Measurements from ENCODE around the gene CCDC30. TPM values are rescaled to one million over a fixed set of nuclear protein-coding genes. Genes with fewer than 3 reads are reported as not detected.

Gene CCDC30
- polyA plus RNA-seq, 1 donor (not counting 4 experiments of a cell fraction or from before 2014, with no cell fraction given) = 0.35 TPM

GRCh38 chr1:42690477-42691156 lies 227.5 kb downstream of the CCDC30 start:
- H3K36me3 ChIP-seq (ENCODE audit: control insufficient read depth in 2 of 2, extremely low read depth in 1 of 2, insufficient read depth in 2 of 2, low read length in 2 of 2) = peaks cover 5 to 36% of the 10 kb centered on the region in 2 experiments
- H3K9ac ChIP-seq (ENCODE audit: control insufficient read depth, extremely low read depth, insufficient read depth, low read length) = no peak overlapping the region
- peaks cover 6% of the 10 kb centered on the region for H3K9me1 ChIP-seq (ENCODE audit: control insufficient read depth, extremely low read depth, insufficient read depth, low read length)
- TF ChIP-seq CTCF (optimal IDR thresholded peaks at IDR 0.05 in 1 of 3, IDR thresholded peaks at IDR 0.05 in 1 of 3, conservative IDR thresholded peaks at IDR 0.05 in 1 of 3; ENCODE audit: extremely low read depth in 1 of 3, insufficient read depth in 2 of 3, low read length in 3 of 3) (no peak), EZH2 (IDR thresholded peaks at IDR 0.05; ENCODE audit: low read length) (no peak)
- H4K20me1 ChIP-seq (ENCODE audit: control insufficient read depth, extremely low read depth, insufficient read depth, low read length) = peaks cover 64% of the 10 kb centered on the region
- peaks cover 100% of the 10 kb centered on the region for H3K79me2 ChIP-seq (ENCODE audit: control insufficient read depth, insufficient read depth, low read length)
- H3K4me1 ChIP-seq (ENCODE audit: control insufficient read depth, extremely low read depth, insufficient read depth, low read length) = peaks cover 68% of the 10 kb centered on the region
- no peak overlapping the region for H3K4me3 ChIP-seq (ENCODE audit: control insufficient read depth in 2 of 3, extremely low read depth in 1 of 3, insufficient read depth in 2 of 3, low read depth in 1 of 3, low read length in 3 of 3)
- H2AFZ ChIP-seq (ENCODE audit: control insufficient read depth, low read length) = no peak overlapping the region
- DNase-seq (ENCODE audit: low read depth, low spot score) = no peak
- peak overlapping the region; percentile 33 for H3K4me2 ChIP-seq (ENCODE audit: control insufficient read depth, extremely low read depth, insufficient read depth, low read depth, low read length)
- dilution Hi-C loops (cut with MboI; ENCODE audit: extremely low pct_ligation_motif_present, low sequenced_read_pairs) = no loop called here
- no peak overlapping the region for H3K27ac ChIP-seq (ENCODE audit: control insufficient read depth, insufficient read depth, low read length)
- no peaks in the 10 kb centered on the region for H3K27me3 ChIP-seq (ENCODE audit: control insufficient read depth, extremely low read depth, insufficient read depth, low read length)
- no peaks in the 10 kb centered on the region for H3K9me3 ChIP-seq (ENCODE audit: control insufficient read depth, low read depth, low read length)
- no peak for FAIRE-seq

GRCh38 chr1:42691157-42691498 lies 228.0 kb downstream of the CCDC30 start:
- Histone ChIP-seq H3K4me3 (ENCODE audit: control insufficient read depth in 2 of 3, extremely low read depth in 1 of 3, insufficient read depth in 2 of 3, low read depth in 1 of 3, low read length in 3 of 3) (peak overlapping the region in 1 of 3 experiments; percentile 28), H3K9ac (ENCODE audit: control insufficient read depth, extremely low read depth, insufficient read depth, low read length) (no peak overlapping the region), H3K36me3 (ENCODE audit: control insufficient read depth in 2 of 2, extremely low read depth in 1 of 2, insufficient read depth in 2 of 2, low read length in 2 of 2) (peaks cover 6 to 41% of the 10 kb centered on the region in 2 experiments), H3K4me1 (ENCODE audit: control insufficient read depth, extremely low read depth, insufficient read depth, low read length) (peaks cover 63% of the 10 kb centered on the region), H2AFZ (ENCODE audit: control insufficient read depth, low read length) (no peak overlapping the region), H3K27ac (ENCODE audit: control insufficient read depth, insufficient read depth, low read length) (no peak overlapping the region), H3K9me1 (ENCODE audit: control insufficient read depth, extremely low read depth, insufficient read depth, low read length) (peaks cover 6% of the 10 kb centered on the region), H3K9me3 (ENCODE audit: control insufficient read depth, low read depth, low read length) (no peaks in the 10 kb centered on the region), H4K20me1 (ENCODE audit: control insufficient read depth, extremely low read depth, insufficient read depth, low read length) (peaks cover 59% of the 10 kb centered on the region), H3K4me2 (ENCODE audit: control insufficient read depth, extremely low read depth, insufficient read depth, low read depth, low read length) (peak overlapping the region; percentile 33), H3K27me3 (ENCODE audit: control insufficient read depth, extremely low read depth, insufficient read depth, low read length) (no peaks in the 10 kb centered on the region), H3K79me2 (ENCODE audit: control insufficient read depth, insufficient read depth, low read length) (peaks cover 100% of the 10 kb centered on the region)
- peak; percentile 49 for FAIRE-seq
- dilution Hi-C loops (cut with MboI; ENCODE audit: extremely low pct_ligation_motif_present, low sequenced_read_pairs) = no loop called here
- DNase-seq (ENCODE audit: low read depth, low spot score) = no peak
- TF ChIP-seq CTCF (optimal IDR thresholded peaks at IDR 0.05 in 1 of 3, IDR thresholded peaks at IDR 0.05 in 1 of 3, conservative IDR thresholded peaks at IDR 0.05 in 1 of 3; ENCODE audit: extremely low read depth in 1 of 3, insufficient read depth in 2 of 3, low read length in 3 of 3) (no peak), EZH2 (IDR thresholded peaks at IDR 0.05; ENCODE audit: low read length) (no peak)

Measured in keratinocyte (primary cell).